Epithelial cell of proximal tubule (primary cell): ENCODE results near the gene CCDC148. TPM values are rescaled to one million over a fixed set of nuclear protein-coding genes. Genes with fewer than 3 reads are reported as not detected.
"Not testable (repeated sequence)": the region's sequence is repeated elsewhere in the genome, so short reads cannot be mapped to it uniquely, and the experiment has no call there.

Experiments used
- DNase-seq: peaks from one replicate; pipeline ENCODE4 v3.0.0-alpha.2; 2011; ENCODE audit warnings: low read depth
- H3K4me3 ChIP-seq: 2 replicates; pipeline ENCODE4 v1.5.1; 2011; ENCODE audit warnings: low read depth, mild to moderate bottlenecking, low read length
- total RNA-seq: library from RNA; depleted of rRNA; stranded (reverse); fragments of >200 nt; gene quantifications from 2 replicates; pipeline ENCODE4 v1.2.3, GENCODE V29; 2015
- TF ChIP-seq, protein P1 (sequence below): conservative IDR thresholded peaks from 2 replicates; pipeline ENCODE4 v1.5.1; 2012; ENCODE audit warnings: low read depth, mild to moderate bottlenecking, low read length

CCDC148 gene
- total RNA-seq, 1 donor from 2014 or later = 0.86 TPM

DNA sequence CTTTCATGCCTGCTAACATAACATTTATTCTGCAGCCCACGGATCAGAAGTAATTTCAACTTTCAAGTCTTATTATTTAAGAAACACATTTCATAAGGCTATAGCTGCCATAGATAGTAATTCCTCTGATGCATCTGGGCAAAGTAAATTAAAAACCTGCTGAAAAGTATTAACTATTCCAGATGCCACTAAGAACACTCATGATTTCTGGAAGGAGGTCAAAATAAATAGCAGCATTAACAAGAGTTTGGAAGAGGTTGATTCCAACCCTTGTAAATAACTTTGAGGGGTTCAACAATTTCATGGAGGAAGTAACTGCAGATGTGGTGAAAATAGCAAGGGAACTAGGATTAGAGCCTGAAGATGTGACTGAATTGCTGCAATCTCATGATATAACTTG is 77.6 kb downstream of the CCDC148 start:
- DNase-seq = no peak
- TF ChIP-seq, protein P1, sequence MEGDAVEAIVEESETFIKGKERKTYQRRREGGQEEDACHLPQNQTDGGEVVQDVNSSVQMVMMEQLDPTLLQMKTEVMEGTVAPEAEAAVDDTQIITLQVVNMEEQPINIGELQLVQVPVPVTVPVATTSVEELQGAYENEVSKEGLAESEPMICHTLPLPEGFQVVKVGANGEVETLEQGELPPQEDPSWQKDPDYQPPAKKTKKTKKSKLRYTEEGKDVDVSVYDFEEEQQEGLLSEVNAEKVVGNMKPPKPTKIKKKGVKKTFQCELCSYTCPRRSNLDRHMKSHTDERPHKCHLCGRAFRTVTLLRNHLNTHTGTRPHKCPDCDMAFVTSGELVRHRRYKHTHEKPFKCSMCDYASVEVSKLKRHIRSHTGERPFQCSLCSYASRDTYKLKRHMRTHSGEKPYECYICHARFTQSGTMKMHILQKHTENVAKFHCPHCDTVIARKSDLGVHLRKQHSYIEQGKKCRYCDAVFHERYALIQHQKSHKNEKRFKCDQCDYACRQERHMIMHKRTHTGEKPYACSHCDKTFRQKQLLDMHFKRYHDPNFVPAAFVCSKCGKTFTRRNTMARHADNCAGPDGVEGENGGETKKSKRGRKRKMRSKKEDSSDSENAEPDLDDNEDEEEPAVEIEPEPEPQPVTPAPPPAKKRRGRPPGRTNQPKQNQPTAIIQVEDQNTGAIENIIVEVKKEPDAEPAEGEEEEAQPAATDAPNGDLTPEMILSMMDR = no peak
- H3K4me3 ChIP-seq = no peak overlapping the region

DNA sequence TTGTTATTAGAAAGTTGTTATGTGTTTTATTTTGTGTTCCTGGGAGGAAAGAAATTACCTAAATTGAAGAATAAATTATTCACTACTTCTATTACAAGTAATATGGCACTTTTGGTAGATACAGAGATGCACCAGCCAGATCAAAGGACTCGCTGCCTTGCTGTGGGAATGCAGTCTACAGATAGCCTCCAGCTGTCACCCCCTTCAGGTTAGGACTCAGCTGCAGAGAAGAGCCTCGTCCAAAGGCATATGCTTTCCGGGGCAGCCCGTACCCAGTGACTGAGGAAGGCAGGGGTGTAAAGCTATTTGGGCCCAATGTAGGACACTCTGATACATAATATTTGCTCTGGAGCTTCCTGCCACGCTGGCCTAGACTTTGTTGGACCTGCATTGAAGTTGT is 90.2 kb downstream of the CCDC148 start:
- H3K4me3 ChIP-seq = no peak overlapping the region
- DNase-seq = no peak
- TF ChIP-seq, protein P1 = no peak

DNA sequence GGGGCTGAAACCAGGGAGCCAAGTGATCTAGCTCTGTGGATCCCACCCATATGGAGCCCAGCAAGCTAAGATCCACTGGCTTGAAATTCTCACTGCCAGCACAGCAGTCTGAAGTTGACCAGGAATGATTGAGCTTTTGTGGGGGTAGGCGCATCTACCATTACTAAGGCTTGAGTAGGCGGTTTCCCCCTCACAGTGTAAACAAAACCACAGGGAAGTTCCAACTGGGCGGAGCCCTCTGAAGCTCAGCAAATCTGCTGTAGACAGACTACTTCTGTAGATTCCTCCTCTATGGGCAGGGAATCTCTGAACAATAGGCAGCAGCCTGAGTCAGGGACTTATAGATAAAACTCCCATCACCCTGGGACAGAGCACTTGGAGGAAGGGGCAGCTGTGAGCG is 96.7 kb downstream of the CCDC148 start:
- peak; percentile 10 for DNase-seq
- TF ChIP-seq, protein P1 = no peak
- H3K4me3 ChIP-seq = no peak overlapping the region

DNA sequence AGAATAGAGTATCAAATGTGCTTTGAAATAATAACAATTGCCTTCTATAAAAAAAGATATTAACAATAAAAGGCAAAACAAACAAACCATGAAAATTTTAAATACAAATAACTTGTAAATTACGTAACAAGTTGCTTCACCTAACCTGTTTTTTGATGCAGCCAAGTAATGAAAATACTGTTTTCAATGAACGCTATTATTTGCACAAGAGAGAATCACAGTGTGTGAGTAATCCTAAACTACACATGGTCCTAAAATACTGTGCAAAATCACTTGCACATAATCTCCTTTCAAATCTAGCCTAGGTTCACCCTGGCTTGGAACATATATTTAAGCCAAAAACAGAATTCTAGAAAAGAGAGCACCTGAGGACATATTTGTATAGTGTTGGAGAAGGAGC is 98.9 kb downstream of the CCDC148 start:
- H3K4me3 ChIP-seq = no peak overlapping the region
- TF ChIP-seq, protein P1 = no peak
- DNase-seq = no peak

DNA sequence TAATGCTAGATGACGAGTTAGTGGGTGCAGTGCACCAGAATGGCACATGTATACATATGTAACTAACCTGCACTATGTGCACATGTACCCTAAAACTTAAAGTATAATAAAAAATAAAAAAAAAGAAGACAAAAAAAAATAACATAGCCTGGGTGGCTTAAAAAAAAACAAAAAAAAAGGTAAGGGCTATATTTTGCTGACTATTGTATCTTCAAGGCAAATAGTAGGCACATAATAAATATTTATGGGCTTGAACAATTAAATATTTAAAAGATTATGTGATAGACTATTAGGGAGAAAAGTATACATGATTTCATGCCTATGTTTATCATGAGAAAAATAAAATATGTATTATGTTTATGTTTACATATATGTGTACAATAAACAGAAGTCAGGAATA is 99.4 kb downstream of the CCDC148 start:
- H3K4me3 ChIP-seq = no peak overlapping the region
- DNase-seq = no peak
- TF ChIP-seq, protein P1 = no peak

DNA sequence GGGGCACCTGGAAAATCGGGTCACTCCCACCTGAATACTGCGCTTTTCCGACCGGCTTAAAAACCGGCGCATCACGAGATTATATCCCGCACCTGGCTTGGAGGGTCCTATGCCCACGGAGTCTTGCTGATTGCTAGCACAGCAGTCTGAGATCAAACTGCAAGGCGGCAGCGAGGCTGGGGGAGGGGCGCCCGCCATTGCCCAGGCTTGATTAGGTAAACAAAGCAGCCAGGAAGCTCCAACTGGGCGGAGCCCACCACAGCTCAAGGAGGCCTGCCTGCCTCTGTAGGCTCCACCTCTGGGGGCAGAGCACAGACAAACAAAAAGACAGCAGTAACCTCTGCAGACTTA is 105.1 kb downstream of the CCDC148 start:
- DNase-seq, H3K4me3 ChIP-seq: not testable (repeated sequence)

DNA sequence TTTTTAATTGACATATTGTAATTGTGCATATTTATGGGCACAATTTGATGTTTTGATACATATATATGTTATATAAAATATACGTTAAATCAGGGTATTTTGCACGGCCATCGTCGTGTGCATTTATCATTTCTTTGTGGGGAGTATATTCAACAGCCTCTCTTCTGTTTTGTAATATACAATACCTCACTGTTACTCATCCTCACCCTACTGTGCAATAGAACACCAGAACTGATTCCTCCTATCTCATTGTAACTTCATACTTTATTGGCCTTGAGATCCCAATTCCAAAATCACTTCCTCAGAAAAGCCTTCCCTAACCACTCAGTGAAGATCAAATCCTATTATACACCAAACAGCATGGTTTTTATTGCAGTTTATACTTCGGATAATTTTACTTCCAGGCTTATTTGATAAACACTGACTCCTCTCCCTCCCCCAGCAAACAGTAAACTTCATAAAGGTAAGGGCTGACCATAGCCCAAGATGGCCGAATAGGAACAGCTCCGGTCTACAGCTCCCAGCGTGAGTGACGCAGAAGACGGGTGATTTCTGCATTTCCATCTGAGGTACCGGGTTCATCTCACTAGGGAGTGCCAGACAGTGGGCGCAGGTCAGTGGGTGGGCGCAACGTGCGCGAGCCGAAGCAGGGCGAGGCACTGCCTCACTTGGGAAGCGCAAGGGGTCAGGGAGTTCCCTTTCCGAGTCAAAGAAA is 105.6 kb downstream of the CCDC148 start:
- H3K4me3 ChIP-seq = not testable (repeated sequence)

DNA sequence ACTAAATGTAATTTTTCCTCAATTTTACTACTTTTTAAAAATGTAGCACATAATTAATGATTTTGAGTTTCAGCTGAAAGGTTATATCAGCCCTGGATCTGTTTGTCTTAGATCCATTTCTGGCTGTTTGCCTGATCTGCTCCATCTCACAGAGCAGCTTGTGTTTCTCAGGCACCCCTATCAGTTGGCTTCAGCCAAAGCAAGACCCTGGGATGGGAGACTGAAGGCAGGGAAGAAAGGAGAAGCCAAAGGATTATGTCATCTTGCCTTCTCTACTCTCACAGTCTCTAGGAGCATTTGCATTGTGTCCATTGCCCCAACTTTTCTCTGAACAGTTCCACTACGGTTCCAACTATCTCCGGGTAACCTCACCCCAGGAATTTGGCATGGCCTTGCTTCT is 110.5 kb downstream of the CCDC148 start:
- DNase-seq = no peak
- TF ChIP-seq, protein P1 = no peak
- no peak overlapping the region for H3K4me3 ChIP-seq

More for the DNA sequence above, 105.6 kb downstream of the CCDC148 start:
- not testable (repeated sequence) for DNase-seq
